GM18861 (cell line): ENCODE data around the gene IL1R2.
"Not testable (repeated sequence)": the region's sequence is repeated elsewhere in the genome, so short reads cannot be mapped to it uniquely, and the experiment has no call there.

Source experiments
- ATAC-seq: cut with Tn5 transposase; IDR thresholded peaks from one replicate; pipeline ENCODE4 v1.9.1; 2021; ENCODE audit not compliant: unreplicated experiment

Gene IL1R2

DNA sequence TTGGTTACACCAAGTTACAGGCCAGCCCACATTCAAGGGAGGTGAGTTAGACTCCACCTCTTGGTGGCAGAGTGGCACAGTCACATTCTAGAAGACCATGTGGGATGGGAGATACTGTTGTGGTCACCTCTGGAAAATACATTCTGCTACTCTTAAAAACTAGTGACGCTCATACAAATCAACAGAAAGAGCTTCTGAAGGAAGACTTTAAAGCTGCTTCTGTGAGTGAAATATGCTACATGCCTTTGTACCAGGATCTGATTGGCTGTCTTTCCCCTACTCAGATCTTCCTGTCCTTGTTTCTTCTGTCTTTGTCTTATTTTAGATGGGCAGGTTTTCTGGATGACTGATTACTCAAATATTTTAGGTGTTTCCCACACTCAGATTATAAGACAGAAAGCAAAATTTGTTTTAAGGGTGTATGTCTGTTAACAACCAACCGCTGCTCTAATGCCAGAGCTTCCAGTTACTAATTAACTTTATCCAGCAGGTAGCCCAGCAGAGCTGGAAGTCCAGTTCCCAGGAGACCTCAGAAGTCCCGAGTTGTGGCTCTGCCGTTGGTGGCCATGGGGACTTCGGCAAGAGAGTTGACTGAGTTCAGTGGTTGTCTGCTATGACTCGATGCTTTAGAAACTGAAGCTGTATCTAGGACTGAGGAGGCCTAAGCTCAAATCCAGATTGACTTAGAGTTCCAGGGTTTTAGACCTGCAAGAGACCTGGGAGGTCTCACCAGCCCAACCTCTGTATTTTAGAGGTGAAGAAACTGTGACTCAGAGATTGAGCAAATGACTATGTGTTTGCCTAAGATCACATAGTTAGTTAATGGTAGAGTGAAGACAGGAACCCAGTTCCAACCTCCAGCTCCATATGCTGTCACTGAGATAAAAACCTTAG, 7.4 kb downstream of the IL1R2 start:
- no peak for ATAC-seq

DNA sequence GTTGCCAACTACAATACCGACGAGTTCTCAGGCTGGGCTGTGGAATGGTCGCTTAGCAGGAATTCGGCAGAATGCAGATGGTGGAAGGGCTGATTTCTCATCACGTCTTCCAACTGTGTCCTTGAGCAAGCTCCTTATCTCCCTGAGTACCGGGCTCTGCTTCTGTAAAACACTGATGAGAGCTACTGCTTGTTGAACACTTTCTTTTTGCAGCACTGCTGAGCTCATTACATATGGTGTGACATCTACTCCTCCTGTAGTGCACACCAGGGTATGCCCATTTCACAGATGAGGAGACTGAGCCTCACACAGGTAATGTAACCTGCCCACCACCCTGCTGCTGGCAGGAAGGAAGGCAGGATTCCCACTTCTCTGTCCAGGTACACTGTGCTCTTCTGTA, 8.3 kb downstream of the IL1R2 start:
- ATAC-seq: no peak

DNA sequence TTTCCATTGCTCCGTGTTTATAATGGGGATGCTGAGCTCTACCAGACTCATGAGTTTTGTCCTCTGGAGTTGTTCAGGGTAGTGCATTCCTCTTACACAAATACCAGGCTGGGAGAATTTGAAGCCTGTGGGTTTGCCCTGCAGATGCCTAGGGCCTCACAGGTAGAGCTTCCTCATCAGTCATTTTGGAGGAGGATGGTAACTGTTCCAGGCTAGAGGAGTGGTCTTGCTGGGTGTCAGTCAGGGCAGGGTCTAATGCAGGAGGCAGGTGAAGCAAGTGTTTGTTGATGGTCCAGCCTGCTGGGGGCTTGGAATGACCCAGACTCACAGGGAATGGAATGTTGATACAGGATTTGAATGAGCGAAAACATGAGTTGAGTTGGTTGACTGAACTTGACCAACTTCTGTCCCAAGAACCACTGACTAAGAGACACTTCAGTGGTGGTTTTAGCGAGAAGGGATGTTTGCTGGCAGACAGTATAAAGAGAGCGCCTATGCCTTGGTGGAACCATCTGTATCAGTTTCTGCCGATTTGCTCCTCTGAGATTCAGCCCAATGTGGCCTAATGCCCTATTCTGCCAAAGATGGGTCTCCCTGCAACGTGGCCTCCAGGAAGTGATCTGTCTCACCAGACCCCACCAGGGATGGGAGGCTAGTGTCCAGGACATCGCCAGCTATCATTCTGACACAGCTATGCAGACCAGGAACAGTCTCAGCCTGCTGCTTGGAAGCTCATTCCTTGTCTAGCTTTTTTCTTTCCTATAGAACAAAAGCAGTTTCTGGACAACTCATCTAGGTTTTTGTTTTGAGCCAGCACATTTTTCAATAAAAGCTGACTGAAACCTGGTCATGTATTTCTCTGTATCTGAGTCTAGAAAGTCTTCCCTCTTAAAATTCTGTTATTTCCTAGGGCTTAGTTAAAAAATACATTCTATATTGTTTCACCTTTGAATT, 9.3 kb downstream of the IL1R2 start:
- no peak for ATAC-seq

DNA sequence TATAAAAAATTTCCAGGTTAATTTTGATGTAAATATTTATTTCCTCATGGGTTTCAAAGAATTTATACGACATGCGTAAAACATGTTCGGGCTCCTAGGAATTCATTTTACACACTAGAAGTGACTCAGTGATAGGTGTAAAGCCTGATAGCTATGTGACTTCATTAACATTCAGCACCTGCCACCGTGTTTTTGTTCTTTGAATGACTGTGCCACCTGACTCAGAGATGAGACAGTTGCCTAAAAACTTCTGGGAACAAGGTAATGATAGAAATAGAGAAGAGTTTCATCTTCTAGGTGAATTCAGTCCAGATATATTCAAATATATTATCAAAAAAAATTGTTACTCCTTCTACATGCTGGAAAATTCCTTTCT, 10.0 kb downstream of the IL1R2 start:
- no peak for ATAC-seq

DNA sequence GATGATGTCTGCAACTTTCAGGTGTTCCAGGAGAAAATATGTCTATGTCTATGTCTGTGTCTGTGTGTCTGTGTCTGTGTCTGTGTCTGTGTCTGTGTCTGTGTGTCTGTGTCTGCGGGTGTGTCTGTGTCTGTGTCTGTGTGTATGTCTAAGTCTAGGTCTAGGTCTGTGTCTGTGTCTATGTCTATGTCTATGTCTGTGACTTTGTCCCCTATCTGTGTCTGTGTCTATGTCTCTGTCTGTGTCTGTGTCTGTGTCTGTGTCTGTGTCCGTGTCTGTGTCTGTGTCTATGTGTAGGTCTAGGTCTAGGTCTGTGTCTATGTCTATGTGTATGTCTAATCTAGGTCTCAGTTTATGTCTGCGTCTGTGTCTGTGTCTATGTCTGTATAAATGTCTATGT, 10.5 kb downstream of the IL1R2 start:
- ATAC-seq: no peak

DNA sequence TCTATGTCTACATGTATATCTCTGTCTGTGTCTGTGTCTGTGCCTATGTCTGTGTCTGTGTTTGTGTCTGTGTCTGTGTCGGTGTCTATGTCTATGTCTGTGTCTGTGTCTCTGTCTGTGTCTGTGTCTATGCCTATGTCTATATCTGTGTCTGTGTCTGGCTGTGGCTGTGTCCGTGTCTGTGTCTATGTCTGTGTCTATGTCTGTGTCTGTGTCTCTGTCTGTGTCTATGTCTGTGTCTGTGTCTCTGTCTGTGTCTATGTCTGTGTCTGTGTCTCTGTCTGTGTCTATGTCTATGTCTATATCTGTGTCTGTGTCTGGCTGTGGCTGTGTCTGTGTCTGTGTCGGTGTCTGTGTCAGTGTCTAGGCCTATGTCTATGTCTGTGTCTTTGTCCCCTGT, 11.1 kb downstream of the IL1R2 start:
- not testable (repeated sequence) for ATAC-seq

DNA sequence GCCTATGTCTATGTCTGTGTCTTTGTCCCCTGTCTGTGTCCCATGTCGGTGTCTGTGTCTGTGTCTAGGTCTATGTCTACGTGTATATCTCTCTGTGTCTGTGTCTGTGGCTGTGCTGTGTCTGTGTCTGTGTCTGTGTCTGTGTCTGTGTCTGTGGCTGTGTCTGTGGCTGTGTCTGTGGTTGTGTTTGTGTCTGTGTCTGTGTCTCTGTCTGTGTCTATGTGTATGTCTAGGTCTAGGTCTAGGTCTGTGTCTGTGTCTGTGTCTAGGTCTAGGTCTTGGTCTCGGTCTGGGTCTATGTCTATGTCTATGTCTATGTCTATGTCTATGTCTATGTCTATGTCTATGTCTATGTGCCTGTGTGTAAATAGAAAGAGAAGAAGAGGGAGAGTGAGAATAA, 11.9 kb downstream of the IL1R2 start:
- ATAC-seq: no peak

DNA sequence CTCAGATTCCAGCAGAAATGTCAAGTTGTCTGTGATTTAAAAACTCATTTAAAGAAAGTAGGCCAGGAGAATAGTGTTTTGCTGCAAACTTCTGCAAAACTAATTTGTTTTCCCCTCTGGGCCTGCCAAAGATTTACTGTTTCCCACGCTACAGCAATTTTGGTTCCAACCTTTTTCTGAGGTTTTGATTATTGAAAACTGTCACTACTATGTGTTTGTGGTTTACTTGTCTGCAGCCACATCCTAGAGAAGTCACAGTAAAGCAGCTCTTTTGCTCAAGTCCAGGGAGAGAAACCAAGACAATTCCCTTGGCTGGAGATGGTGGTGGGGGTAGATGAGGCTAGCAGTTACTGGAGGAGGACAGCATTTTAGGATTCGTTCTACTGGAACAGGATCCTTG, 12.8 kb downstream of the IL1R2 start:
- ATAC-seq: no peak

DNA sequence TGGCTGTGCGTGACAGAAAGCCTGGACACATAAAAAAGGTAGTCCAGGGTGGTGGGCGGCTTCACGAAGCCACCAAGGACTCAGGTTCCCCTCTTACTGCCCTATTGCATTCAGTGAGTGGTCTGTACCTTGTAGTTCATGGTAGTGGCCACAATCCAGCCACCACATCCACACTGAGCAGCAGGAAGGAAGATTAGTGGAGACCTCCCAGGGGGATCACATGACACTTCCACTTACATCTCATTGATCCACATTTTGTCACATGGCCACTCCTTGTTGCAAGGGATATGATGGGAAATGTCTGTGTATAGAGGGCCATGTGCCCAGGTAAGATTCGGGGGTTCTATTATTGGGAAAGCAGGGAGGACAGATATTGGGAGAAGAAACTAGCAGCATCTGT, 13.7 kb downstream of the IL1R2 start:
- ATAC-seq: no peak

DNA sequence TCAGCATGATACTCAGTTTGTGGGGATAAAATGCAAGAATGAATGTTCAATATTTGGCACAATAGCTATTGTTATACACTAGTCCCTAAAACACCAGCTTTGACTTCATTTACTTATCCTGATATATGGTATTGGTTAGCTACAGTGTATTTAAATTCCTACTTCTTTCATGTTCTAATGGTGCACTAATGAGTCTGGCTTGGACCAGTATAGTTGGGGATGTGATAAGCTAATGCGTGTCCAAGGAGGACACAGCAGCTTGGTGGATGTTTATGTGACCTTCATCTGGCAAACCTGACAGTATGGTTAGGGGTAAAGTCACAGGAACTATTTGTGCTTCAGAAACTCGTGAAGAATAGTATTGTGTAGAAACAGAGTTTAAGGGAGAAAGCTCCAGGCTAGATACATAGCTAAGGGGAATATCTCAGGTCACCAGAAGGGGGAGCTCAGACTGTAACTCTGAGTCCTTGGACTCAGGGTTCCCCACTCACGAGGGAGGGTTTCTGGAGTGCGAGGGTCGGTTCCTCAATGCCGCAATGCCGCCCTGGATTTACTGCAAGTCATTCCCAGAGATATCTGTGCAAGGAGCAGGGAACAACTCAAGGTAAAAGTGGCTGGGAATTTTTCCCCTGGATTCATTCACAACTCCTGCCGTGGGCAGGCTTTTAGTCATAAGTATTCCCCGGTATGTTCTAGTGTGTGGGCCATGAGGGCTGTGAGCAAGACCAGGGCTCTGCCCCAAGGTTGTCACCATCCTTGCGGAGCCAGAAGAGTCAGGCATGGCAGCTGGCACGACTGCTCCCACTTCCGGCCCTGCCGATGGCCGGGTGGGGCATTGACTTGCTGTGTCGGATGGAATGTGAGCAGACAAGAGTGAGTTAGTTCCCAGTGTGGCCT, 14.5 kb downstream of the IL1R2 start:
- ATAC-seq: peak; percentile 71

DNA sequence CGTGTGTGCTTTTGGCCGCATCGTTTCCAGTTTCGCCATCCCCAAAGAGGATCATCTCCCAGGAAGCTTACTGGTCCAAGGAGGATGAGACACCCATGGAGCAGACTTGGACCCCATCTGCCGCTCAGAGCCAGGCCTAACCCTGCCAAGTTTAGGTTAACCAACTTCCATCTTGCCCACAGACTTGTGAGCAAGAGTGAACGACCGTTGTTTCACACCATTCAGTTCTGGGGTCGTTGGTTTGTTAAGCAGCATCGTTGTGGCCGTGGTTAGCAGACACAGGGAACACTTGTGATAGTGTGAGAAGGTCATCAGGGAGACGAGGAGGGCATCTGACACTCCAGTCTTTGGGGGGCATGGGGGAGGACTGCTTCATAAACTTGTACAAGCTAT, 15.1 kb downstream of the IL1R2 start:
- ATAC-seq: no peak

DNA sequence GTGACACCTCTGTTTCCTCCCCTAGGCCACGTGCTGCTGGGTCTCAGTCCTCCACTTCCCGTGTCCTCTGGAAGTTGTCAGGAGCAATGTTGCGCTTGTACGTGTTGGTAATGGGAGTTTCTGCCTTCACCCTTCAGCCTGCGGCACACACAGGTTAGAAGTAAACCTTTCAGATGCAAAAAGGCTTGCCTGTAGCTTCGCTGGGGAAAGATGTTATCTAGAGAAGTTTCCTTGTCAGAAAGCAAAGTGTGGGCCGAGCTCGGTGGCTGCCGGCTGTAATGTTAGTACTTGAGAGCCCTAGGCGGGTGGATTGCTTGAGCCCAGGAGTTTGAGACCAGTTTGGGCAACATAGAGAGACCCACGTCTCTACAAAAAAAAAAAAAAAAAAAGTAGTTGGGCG, 16.7 kb downstream of the IL1R2 start:
- no peak for ATAC-seq

DNA sequence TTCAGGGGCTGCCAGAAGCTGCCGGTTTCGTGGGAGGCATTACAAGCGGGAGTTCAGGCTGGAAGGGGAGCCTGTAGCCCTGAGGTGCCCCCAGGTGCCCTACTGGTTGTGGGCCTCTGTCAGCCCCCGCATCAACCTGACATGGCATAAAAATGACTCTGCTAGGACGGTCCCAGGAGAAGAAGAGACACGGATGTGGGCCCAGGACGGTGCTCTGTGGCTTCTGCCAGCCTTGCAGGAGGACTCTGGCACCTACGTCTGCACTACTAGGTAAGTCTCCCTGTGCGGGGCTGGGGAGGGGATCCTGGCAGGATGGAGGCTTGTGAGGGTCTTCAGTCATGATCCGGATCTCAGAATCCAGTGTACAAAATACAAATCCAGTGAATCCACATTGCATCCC, 17.8 kb downstream of the IL1R2 start:
- ATAC-seq: no peak

DNA sequence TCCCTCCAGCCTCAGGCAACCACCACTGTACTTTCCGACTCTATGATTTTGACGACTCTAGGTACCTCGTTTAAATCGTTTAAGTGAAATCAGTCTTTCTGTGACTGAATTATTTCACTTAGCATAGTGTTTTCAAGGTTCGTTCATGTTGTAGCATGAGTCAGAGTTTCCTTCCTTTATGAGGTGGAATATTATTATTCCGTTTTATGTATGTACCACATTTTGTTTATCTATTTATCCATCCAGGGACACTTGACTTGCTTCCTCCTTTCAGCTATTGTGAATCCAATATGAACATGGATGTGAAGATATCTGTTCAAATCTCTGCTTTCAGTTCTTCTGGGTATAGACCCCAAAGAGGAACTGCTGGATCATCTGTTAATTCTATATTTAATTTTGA, 19.1 kb downstream of the IL1R2 start:
- no peak for ATAC-seq

DNA sequence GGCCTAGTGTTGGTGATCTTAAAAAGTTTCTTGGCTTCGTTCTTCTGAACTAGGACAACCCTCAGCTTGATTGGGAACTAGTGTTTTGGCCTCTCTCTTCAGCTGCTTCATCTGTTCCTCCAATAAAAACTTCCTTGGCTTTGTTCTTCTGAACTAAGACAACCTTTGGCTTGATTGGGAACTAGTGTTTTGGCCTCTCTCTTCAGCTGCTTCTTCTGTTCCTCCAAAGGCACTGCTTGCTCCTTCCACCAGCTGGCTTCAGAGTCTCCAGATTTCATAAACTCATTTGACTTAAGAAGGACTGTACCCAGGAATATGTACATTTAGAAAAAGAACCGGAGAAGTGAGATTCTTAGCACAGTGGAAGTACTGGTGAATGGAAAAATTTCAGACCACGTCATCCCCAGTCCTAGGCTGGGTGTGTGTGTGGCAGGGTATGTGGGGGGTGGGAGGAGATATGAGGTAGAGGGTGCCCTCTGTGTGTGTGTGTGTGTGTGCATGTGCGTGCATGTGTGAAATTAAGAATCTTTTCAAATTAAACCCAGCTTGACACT, 20.4 kb downstream of the IL1R2 start:
- no peak for ATAC-seq

DNA sequence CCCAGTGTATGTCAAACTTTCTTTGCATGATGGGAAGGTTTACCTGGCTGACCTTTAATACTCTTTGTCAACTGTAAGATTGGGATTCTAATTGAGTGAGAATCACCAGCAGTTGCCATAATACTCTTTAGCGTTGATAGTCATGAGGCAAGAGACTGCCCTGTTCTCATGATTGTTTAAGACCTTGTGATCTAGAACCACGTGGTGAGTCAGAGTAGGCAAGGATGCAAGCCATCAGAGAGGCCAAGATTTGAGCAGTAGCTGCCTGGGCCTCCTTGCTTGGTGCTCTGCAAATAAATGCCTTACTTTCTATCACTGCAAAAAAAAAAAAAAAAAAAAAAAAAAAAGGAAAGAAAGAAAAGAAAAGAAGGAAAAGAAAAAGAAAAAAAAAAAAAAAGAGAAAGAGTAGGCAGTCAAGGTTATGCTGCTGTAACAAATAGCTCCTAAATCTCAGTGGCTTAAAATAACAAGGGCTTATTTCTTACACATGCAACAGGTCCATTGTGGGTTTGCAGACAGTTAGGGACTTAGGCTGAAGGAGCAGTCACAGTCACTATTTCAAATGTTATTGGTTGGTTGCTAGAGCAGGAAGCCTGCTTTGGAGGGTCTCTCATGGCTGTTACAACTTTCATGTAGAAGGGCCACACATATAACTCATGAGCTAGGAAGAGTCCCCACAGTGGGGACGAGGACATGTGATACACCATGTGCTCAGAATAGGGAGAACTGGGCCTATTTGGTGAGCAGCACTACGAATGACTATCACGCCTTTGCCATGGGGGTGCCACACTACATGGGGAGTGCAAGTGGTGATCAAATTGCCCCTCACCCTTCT, 21.7 kb downstream of the IL1R2 start:
- no peak for ATAC-seq

DNA sequence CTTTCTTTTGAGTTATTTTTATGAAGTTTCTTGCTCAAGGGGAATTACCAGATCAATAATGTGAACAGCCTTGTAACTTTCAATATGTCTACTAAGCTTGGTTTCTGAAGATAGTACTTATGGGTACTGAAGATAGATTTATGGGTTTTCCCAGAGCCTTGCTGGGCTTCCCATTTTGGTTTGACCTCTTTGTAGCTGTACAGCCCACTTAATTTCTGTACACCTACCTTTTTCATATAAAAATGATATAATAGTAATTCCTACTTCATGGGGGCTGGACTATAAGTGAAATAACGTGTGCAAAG, 22.2 kb downstream of the IL1R2 start:
- no peak for ATAC-seq

DNA sequence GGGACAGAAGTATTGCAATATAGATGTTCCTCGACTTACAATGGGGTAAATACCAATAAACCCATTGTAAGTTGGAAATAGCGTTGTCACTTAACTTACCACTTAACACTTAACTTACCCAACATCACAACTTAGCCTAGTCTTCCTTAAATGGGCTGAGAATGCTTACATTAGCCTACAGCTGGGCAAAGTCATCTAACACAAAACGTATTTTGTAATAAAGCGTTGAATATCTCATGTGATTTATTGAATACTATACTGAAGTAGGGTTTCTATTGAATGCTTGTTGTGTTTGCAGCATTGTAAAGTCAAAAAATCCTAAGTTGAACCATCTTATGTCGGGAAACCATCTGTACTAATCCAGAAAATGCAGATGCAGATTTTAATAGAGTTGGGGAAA, 23.6 kb downstream of the IL1R2 start:
- ATAC-seq: no peak

DNA sequence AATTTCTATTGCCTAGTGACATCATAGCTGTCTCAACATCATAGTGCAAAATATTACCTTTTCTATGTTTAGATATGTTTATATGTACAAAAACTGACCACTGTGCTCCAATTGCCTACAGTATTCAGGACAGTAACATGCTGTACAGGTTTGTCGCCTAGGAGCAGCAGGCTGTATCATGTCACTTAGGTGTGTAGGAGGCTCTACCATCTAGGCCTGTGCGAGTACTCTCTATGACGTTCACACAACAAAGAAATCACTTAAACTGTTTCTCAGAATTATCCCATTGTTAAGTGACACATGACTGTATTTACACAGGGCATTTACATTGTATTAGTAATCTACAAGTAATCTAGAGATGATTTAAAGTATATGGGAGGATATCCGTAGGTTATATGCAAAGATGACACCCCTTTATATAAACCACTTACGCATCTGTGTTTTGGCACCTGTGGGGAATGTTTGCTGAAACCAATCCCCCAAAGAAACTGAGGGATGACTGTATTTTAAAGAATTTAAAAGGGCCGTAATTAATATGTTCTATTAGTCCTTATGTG, 24.7 kb downstream of the IL1R2 start:
- no peak for ATAC-seq
